ENCODE data around the gene CRYBB1.
"Not testable (repeated sequence)": the region's sequence is repeated elsewhere in the genome, so short reads cannot be mapped to it uniquely, and the experiment has no call there.

CRYBB1 gene

GRCh38 chr22:26636296-26636695 is 18.5 kb upstream of the CRYBB1 start:
- no peak for DNase-seq (ENCODE audit: low read depth in 2 of 2)

DNA sequence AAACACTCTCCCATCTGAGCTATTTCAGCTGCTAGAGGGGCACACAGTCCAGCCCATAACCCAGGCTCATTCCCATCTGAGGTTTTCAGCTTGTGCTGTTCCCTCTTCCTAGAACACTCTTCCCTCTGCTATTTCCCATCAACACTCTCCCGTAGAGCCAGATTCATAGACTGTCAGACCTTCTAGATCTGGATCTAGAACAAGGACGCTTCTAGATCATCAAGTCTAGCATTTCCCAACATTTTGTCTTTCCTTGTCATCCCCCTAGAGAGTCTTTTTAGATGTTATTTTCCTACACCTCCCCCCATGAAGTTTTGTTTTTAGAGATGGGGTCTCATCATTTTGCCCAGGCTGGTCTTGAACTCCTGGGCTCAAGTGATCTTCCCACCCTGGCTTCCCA is 17.3 kb upstream of the CRYBB1 start:
- no peak for DNase-seq (ENCODE audit: low read depth in 2 of 2)

DNA sequence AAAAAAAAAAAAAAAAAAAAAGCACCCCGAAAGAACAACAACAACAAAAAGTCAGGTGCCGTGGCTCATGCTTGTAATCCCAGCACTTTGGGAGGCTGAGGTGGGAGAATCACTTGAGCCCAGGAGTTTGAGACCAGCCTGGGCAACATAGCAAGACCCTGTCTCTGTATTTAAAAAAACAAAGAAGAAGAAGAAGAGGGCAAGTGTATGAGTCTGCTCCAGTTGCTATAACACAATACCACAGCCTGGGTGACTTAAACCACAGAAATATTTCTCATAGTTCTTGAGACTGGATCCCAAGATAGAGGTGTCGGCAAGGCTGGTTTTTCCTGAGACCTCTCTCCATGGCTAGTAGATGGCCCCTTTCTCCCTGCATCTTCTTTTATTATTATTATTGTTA is 16.4 kb upstream of the CRYBB1 start:
- no peak for DNase-seq (ENCODE audit: low read depth in 2 of 2)

GRCh38 chr22:26632422-26633155 is 14.8 kb upstream of the CRYBB1 start:
- no peak for DNase-seq (ENCODE audit: low read depth in 2 of 2)

DNA sequence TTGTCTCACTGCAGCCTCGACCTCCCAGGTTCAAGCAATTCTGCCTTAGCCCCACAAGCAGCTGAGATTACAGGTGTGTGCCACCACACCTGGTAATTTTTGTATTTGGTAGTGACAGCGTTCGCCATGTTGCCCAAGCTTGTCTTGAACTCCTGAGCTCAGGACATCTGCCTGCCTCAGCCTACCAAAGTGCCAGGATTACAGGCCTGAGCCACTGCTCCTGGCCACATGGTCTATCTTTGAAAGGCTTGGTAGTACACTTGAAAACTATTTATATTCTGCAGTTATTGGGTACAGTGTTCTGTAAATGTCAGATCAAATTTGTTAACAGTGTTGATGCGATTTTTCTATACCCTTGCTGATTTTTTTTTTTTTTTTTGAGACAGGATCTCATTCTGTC is 13.5 kb upstream of the CRYBB1 start:
- DNase-seq (ENCODE audit: low read depth in 2 of 2), result no peak

GRCh38 chr22:26629988-26630761 is 12.3 kb upstream of the CRYBB1 start:
- DNase-seq (ENCODE audit: low read depth in 2 of 2), result no peak

GRCh38 chr22:26624803-26625202 is 7.0 kb upstream of the CRYBB1 start:
- DNase-seq (ENCODE audit: low read depth in 2 of 2), result no peak

GRCh38 chr22:26623984-26624383 is 6.2 kb upstream of the CRYBB1 start:
- no peak for DNase-seq (ENCODE audit: low read depth in 2 of 2)

GRCh38 chr22:26621663-26622062 is 3.8 kb upstream of the CRYBB1 start, which contains the start of gene CRYBA4:
Gene CRYBA4, plus strand, starts transcription at chr22:26621963. Its CDS starts 634 bp downstream, at chr22:26622597.
- DNase-seq (ENCODE audit: low read depth in 2 of 2), result no peak

GRCh38 chr22:26620197-26620596 is 2.4 kb upstream of the CRYBB1 start:
- DNase-seq (ENCODE audit: low read depth in 2 of 2), result no peak

DNA sequence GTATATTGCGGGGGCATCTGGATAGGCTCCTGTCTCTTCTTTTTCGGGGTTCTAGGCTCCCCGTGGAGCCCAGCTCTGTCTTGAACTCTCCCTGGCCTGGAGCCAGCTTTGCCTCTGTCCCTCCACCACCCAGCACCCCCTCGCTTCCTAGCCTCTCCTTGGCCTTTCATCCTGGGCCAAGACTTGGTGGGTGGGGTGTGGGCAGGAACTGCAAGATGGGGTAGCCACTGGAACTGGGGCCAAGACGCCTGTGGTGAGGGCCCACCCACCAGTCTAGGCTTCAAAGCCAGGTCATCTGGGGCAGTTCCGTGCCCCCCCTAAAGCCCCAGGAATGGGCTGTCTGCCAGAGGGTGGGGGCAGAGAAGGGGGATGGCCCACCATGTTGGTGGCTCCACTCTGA is 1.7 kb upstream of the CRYBB1 start:
- DNase-seq (ENCODE audit: low read depth in 2 of 2), result no peak

DNA sequence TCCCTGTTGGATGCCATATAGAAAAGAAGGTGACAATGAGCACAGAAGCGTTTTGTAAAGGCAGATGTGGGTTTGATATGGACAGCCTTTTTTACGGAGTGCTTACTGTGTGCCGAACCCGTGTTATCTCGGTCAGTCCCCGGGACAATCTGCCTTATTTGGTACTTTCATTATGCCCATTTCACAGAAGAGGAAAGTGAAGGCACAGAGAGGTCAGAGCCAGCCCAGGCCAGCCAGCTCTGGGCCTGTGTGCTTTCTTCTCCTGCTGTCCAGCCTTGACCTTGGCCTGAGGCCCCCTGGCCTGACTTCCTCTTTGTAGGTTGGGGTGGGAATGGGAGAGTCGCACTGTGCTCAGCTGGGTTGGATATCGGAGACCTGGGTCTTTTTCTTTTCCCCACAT is 628 bp upstream of the CRYBB1 start:
- DNase-seq (ENCODE audit: low read depth in 2 of 2), result no peak

DNA sequence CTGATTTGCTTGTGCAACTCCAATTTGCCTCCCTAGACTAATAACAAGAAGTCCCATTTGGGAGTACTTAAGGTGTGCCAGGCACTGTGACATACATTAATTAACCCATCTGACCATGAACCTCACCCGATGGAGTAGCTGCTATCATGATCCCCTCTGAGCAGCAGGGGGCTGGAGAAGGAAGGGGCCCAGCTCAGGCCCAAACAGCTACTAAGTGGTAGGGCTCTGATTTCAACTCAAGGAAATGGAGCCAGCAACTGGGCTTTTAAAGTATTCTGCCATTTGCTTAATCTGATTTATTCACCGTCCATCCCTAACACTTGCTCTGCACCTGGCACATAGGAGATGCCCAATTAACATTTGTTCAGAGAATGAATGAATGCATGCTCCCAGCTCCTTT is 1.2 kb downstream of the CRYBB1 start:
- DNase-seq (ENCODE audit: low read depth in 2 of 2), result no peak

GRCh38 chr22:26615830-26616435 is 1.9 kb downstream of the CRYBB1 start:
- no peak for DNase-seq (ENCODE audit: low read depth in 2 of 2)

- DNase-seq (ENCODE audit: low read depth in 2 of 2), result no peak
Measured at GRCh38 chr22:26615149-26615548, 2.7 kb downstream of the CRYBB1 start.

GRCh38 chr22:26614322-26614721 is 3.5 kb downstream of the CRYBB1 start:
- no peak for DNase-seq (ENCODE audit: low read depth in 2 of 2)

GRCh38 chr22:26613753-26614152 is 4.1 kb downstream of the CRYBB1 start:
- not testable (repeated sequence) for DNase-seq (ENCODE audit: low read depth in 2 of 2)

DNA sequence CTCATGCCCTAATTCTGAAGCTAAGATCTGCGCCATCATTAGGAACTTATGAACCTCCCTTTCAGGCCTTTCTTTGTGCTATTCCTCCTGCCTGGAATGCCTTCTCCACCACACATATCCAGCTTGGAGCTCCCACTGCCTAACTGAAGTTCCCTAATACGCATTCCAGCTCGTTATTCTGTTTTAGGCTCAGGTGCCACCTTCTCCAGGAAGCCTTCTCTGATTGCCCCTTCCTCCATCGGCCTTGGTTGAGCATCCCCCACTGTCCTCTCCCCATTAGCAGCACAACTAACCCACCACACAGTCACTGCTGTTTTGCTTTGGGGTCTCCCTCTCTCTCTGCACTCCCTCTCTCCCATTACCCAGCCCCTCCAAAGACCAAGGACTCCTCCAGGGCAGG is 5.2 kb downstream of the CRYBB1 start:
- no peak for DNase-seq (ENCODE audit: low read depth in 2 of 2)

DNA sequence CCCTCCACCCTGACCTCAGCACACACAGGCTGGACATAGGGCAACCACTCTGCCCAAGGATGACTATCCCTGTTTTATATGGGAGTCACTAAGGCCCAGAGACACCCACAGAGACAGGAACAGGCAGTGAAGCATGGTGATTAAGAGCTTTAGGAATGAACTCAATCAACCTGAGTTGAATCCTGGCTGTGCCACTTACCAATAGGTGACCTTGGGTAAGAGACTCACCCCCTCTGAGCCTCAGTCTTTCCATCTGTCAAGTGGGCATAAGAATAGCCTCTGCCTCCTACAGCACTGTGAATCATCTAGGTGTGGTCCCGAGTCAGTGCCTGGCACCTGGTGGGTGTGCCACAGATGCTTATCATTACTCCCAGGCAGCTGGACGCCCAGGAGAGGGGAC is 6.8 kb downstream of the CRYBB1 start:
- DNase-seq (ENCODE audit: low read depth in 2 of 2), result no peak

GRCh38 chr22:26610072-26610958 is 7.5 kb downstream of the CRYBB1 start:
- DNase-seq (ENCODE audit: low read depth in 2 of 2), result no peak

DNA sequence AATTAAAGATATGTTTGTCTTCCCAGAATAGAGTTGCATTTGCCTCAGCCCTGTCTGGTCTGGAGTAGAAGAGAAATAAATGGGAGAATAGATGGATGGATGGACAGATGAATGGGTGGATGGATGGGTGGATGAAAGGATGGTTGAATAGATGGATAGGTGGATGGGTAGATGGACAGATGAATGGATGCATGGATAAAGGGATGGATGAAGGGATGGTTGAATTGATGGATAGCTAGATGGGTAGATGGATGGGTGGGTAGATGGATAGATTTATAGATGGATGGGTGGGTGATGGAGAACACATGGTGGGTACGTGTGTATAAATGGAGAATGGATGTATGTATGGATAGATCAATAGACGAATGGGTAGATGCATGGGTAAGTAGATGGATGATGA is 8.5 kb downstream of the CRYBB1 start:
- no peak for DNase-seq (ENCODE audit: low read depth in 2 of 2)

DNA sequence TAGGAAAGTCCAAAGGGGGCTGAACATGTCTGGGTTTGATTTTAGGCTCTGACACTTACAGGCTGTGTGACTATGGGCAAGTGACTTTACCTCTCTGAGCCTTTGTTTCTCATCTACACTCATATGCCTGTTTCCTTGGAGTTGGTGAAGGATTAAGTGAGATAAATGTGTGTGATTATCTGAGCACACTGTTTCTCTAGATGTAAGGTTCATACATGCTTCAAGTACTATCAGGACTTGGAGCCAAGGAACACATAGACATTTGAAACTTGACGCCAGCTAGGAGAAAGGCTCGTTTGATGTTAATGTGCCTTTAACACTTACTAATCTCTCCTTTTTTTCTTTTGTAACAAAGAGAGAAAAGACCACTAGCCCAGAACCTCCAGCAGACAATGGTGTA is 9.7 kb downstream of the CRYBB1 start:
- DNase-seq (ENCODE audit: low read depth in 2 of 2), result no peak
